ENCODE results near the gene DDX49. TPM values are rescaled to one million over a fixed set of nuclear protein-coding genes. Genes with fewer than 3 reads are reported as not detected.
A peak's percentile ranks its signal among the peaks of the same experiment; 100 is the strongest.

Gene DDX49
- total and polyA plus RNA-seq, 2 donors (not counting 1 experiment from before 2014, with no cell fraction given) = 38.9 to 47.5 TPM

GRCh38 chr19:18895038-18895823 is 24.3 kb upstream of the DDX49 start:
- Histone ChIP-seq H3K4me1 (ENCODE audit: control insufficient read depth in 2 of 2, insufficient read depth in 2 of 2, low read length in 2 of 2) (peaks cover 13 to 17% of the 10 kb centered on the region in 2 donors), H4K20me1 (ENCODE audit: control insufficient read depth, insufficient read depth, low read length, poor library complexity, severe bottlenecking) (peaks cover 10% of the 10 kb centered on the region), H3K4me2 (replicated peaks; ENCODE audit: low read depth, low read length, poor library complexity, severe bottlenecking) (peak overlapping the region; percentile 66), H2AFZ (ENCODE audit: insufficient read depth, low read depth, low read length, poor library complexity, severe bottlenecking) (no peak overlapping the region), H3K4me3 (ENCODE audit: control extremely low read depth in 1 of 5, extremely low read depth in 1 of 5, insufficient read depth in 1 of 5, low read depth in 2 of 5, low read length in 4 of 5) (peak overlapping the region in 1 of 5 experiments; percentile 2), H3K27me3 (replicated peaks in 1 of 4; ENCODE audit: control extremely low read depth in 1 of 4, control insufficient read depth in 3 of 4, insufficient read depth in 4 of 4, low read length in 3 of 4) (peaks cover 0 to 25% (median 11%) of the 10 kb centered on the region in 4 experiments), H3K27ac (ENCODE audit: low read length in 2 of 2) (no peak overlapping the region), H3K36me3 (replicated peaks in 1 of 2; ENCODE audit: control extremely low read depth in 1 of 2, control insufficient read depth in 1 of 2, extremely low read depth in 1 of 2, insufficient read depth in 2 of 2, low read length in 1 of 2) (peaks cover 0 to 15% of the 10 kb centered on the region in 2 experiments), H3K9me3 (ENCODE audit: control extremely low read depth in 1 of 3, control insufficient read depth in 2 of 3, insufficient read depth in 1 of 3, low read length in 2 of 3) (no peaks in the 10 kb centered on the region), H3K9ac (ENCODE audit: low read length) (no peak overlapping the region), H3K79me2 (ENCODE audit: control insufficient read depth, insufficient read depth, low read length) (no peaks in the 10 kb centered on the region)
- ATAC-seq (ENCODE audit: low read depth) = no peak
- H3K27ac Mint-ChIP-seq = no peak overlapping the region
- peak overlapping the region; percentile 71 for H3K4me3 Mint-ChIP-seq
- intact Hi-C loops (cut with micrococcal nuclease) = no loop called here
- POLR2A ChIA-PET = no interaction called here
- 2% methylated on average over 72 of the region's 72 CpGs for WGBS (ENCODE audit: insufficient coverage)
- peak; percentile 41 for DNase-seq
- CTCF ChIA-PET = interaction anchor here (1.6 kb wide), 1 partner anchor 444 kb away, joined by 4 read pairs; no protein-coding TSS in a partner anchor
- peaks cover 26% of the 10 kb centered on the region for H3K27me3 Mint-ChIP-seq
- H3K4me1 Mint-ChIP-seq = peaks cover 11% of the 10 kb centered on the region
- TF ChIP-seq EZH2 (IDR thresholded peaks at IDR 0.05; ENCODE audit: borderline replicate concordance, insufficient read depth, low read depth, low read length, poor library complexity, severe bottlenecking) = peak; percentile 42
- no peak for TF ChIP-seq CTCF (IDR thresholded peaks at IDR 0.05)
- no peaks in the 10 kb centered on the region for H3K9me3 Mint-ChIP-seq (ENCODE audit: insufficient read depth)

- no peaks in the 10 kb centered on the region for H3K9me3 Mint-ChIP-seq (ENCODE audit: insufficient read depth)
- Histone ChIP-seq H3K27ac (ENCODE audit: low read length in 2 of 2) (no peak within 1 kb of the TSS), H3K79me2 (ENCODE audit: control insufficient read depth, insufficient read depth, low read length) (no peaks in the 10 kb centered on the region), H3K4me1 (ENCODE audit: control insufficient read depth in 2 of 2, insufficient read depth in 2 of 2, low read length in 2 of 2) (peaks cover 13 to 17% of the 10 kb centered on the region in 2 donors), H3K36me3 (replicated peaks in 1 of 2; ENCODE audit: control extremely low read depth in 1 of 2, control insufficient read depth in 1 of 2, extremely low read depth in 1 of 2, insufficient read depth in 2 of 2, low read length in 1 of 2) (peaks cover 0 to 19% of the 10 kb centered on the region in 2 experiments), H3K4me2 (replicated peaks; ENCODE audit: low read depth, low read length, poor library complexity, severe bottlenecking) (peak within 1 kb of the TSS; percentile 66), H4K20me1 (ENCODE audit: control insufficient read depth, insufficient read depth, low read length, poor library complexity, severe bottlenecking) (peaks cover 17% of the 10 kb centered on the region), H3K9ac (ENCODE audit: low read length) (no peak within 1 kb of the TSS), H3K4me3 (ENCODE audit: control extremely low read depth in 1 of 5, extremely low read depth in 1 of 5, insufficient read depth in 1 of 5, low read depth in 2 of 5, low read length in 4 of 5) (peak within 1 kb of the TSS in 1 of 5 experiments; percentile 2), H3K9me3 (ENCODE audit: control extremely low read depth in 1 of 3, control insufficient read depth in 2 of 3, insufficient read depth in 1 of 3, low read length in 2 of 3) (no peaks in the 10 kb centered on the region), H2AFZ (ENCODE audit: insufficient read depth, low read depth, low read length, poor library complexity, severe bottlenecking) (no peak within 1 kb of the TSS), H3K27me3 (replicated peaks in 1 of 4; ENCODE audit: control extremely low read depth in 1 of 4, control insufficient read depth in 3 of 4, insufficient read depth in 4 of 4, low read length in 3 of 4) (peaks cover 0 to 25% (median 11%) of the 10 kb centered on the region in 4 experiments)
- no peak for TF ChIP-seq EZH2 (IDR thresholded peaks at IDR 0.05; ENCODE audit: borderline replicate concordance, insufficient read depth, low read depth, low read length, poor library complexity, severe bottlenecking)
- TF ChIP-seq CTCF (IDR thresholded peaks at IDR 0.05) = no peak
- DNase-seq (peak; percentile 34), ATAC-seq (ENCODE audit: low read depth) (no peak)
- POLR2A ChIA-PET = no interaction called here
- WGBS (ENCODE audit: insufficient coverage) = under 1% methylated on average over 84 of the region's 89 CpGs
- peak within 1 kb of the TSS; percentile 87 for H3K4me3 Mint-ChIP-seq
- CTCF ChIA-PET = no interaction called here
- intact Hi-C loops (cut with micrococcal nuclease) = no loop called here
- H3K4me1 Mint-ChIP-seq = peaks cover 11% of the 10 kb centered on the region
- H3K27ac Mint-ChIP-seq = no peak within 1 kb of the TSS
- peaks cover 25% of the 10 kb centered on the region for H3K27me3 Mint-ChIP-seq
These were observed 23.6 kb upstream of the DDX49 start, which contains the start of gene CERS1 for GRCh38 chr19:18895824-18896341. Gene CERS1, minus strand, starts transcription at chr19:18896158. Its CDS starts 86 bp downstream, at chr19:18896072.
